NCI-H345 treated with DMSO at 0.1 percent for 48 hours (cell line): ENCODE measurements around the gene ZNF273.

ENCODE experiments used
- DNase-seq: peaks from one replicate; lab custom pipeline; 2025; ENCODE audit not compliant: unreplicated experiment; lab: John Stamatoyannopoulos, UW

Gene ZNF273

DNA sequence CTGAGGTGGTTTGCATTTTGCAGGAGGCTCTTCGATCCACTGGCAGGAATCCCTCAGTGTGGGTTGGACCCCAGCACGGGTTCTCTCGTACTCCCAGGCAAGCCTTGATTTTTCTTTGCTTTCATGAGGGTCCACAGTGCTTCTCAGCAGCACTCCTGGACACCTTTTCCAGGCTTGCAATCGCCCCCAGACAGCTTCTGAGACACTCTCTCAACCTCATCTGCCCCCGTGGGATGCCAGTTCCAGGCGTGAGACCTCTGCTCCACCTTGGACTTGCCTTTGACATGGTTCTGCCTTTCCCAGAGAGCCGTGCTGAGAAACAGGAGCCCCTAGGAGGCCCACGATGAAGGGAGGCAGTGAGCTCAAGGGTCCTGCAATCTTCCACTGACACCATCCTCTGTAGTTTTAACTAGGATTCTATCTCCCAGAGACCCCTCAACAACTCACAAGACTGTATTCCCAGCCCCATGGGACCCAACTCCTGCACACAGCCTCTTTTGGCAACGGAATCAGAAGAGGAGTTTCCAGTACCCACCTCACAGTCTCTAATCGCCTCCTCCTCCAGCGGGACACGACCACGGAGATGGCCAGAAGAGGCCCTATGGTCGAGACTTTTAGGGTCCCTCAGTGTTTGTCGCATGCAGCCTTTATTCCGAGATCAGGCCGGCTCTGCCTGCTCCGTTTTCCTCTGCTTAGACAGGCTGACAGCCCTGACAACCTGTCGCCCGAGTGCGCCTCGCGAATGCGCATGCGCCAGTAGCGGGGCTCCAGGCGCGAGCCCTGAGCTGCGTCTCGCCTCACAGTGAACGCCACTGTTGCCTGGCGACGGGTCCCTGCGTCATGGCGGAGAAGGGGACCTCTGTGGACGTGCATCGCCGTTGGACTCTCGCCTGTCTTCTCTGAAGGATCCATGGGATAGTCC, 26.0 kb upstream of the ZNF273 start:
- peak; percentile 64 for DNase-seq

DNA sequence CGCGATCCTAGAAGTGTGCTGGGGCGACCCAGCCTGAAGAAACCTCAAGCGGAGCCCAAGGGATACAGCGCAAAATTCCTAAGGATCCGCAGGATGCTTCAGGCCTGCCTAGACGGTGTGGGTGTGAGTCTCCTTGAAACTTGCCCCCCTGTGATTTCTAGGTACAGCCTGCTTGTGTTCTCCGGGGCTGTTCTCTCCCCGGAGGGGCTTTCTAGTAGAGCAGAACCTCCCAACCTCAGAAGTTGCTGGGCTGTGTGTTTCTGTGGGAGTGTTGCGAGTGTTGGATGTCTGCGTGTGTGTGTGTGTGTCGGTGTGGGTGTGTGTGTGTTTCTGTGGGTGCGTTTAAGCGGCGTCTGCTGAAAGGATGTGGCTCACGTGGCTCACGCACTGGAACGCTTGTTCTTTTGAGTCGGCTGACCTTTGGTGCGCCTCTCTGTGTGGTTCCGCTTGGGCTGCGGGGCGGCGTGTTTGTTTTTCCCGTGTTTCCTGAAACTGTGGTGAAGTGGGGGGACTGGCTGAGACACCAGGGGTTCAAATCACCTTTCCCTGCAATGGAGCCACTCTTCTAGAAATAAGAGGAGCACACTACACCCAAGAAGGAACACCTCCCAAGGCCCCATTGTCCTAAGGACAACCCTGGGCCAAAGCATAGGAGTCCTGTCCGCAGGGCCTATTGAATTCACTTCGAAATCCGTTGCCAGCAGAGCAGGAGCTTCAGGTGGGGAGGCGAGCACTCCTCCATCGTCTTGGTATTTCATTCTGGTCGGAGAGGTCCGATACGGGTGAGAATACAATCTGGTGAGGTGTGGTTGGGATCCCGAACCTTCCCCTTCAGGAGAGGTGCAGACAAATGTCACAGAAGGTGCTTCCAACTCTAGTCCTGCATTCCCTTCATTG, 25.1 kb upstream of the ZNF273 start:
- DNase-seq: no peak

DNA sequence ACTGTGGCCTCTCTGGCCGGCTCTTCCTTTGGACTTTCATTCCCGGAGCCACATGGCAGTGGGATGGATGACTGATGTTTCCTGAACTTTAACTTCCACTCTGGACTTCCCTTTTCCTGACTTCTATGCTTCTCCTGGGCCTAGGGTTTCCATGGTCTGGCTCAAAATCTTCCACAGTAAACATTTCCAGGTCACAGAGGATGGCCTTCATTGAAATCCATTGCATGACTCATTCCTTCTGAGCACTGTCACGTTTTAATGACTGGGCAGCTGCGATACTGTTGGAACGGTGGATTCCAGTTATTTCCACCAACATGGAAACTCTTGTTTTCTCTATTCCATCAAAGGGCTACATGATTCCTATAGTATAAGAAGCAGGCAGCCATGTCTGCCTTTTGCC, 24.4 kb upstream of the ZNF273 start:
- DNase-seq: no peak

DNA sequence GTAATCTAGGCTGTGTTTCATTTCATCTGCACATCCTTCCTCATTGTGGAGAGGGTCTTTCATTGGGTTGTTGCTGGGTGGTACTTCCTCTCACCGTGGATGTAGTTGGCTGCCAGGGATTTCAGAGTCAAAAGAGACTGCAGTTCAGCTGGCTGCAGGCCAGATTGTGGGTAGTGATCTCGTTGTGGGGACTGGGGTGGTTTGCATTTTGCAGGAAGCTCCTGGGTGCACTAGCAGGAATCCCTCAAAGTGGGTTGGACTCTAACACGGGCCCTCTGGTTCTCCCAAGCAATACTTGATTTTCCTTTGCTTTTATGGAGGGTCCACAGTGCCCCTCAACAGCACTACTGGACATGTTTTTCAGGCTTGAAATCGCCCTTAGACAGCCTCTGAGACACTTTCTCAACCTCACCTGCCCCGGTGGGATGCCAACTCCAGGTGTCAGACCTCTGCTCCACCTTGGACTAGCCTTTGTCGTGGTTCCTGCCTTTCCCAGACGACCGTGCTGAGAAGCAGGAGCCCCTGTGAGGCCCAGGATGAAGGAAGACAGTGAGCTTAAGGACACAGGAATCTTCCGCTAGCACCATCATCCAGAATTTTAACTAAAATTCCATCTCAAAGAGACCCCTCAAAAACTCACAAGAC, 23.9 kb upstream of the ZNF273 start:
- DNase-seq: no peak

DNA sequence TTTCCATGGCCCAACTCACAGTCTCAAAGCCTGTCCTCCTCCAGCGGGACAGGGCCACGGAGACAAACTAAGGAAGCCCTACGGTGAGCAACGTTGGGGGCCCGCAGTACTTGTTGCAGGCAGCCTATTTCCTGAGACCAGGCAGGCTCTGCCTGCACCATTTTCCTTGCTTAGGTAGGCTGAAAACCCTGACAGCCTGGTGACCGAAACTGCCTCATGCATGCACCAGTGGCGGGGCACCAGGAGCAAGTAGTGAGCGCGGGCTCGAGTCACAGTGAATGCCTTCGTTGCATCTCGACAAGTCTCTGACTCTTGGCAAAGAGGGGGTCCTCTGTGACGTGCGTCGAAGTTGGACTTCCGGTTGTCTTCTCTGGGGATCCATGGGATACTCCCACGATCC, 23.3 kb upstream of the ZNF273 start:
- no peak for DNase-seq

DNA sequence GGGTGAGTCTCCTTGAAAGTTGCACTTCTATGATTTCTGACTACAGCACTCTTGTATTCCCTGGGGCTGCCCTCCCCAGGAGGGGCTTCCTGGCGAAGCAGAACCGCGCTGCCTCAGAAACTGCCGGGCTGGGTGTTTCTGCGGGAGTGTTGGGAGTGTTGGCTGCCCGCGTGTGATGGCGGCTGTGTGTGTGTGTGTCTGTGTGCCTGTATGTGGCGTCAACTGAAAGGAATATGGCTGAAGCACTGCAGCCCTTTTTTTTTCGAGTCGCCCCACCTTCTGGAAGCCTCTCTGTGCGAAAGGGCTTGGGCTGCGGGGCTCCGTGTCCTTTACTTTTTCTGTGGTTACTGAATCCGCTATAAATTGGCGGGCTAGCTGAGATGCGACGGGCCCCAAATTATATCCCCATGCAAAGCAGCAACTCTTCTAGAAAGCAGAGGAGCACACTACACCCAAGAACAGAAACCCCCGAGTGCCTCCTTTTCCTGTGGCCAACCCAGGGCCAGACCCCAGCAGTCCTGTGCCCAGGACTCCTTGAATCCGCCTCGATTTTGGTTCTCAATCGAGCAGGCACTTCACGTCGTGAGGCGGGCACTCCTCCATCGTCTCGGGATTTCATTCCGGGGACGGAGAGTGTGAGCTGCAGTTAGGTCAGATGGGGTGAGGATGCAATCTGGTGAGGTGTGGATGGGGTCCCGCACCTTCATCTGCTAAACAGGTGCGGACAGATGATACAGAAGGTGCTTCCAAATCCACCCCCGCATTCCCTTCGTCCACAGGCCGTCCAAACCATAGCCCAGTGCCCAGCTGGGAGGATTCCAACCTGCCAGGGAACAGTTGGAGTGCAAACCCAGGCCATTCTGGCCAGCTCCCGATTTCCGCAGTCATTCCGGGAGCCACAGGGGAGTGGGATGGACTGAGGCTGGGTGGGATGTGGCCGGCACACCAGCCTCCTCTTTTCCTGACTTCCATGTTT, 22.5 kb upstream of the ZNF273 start:
- no peak for DNase-seq

DNA sequence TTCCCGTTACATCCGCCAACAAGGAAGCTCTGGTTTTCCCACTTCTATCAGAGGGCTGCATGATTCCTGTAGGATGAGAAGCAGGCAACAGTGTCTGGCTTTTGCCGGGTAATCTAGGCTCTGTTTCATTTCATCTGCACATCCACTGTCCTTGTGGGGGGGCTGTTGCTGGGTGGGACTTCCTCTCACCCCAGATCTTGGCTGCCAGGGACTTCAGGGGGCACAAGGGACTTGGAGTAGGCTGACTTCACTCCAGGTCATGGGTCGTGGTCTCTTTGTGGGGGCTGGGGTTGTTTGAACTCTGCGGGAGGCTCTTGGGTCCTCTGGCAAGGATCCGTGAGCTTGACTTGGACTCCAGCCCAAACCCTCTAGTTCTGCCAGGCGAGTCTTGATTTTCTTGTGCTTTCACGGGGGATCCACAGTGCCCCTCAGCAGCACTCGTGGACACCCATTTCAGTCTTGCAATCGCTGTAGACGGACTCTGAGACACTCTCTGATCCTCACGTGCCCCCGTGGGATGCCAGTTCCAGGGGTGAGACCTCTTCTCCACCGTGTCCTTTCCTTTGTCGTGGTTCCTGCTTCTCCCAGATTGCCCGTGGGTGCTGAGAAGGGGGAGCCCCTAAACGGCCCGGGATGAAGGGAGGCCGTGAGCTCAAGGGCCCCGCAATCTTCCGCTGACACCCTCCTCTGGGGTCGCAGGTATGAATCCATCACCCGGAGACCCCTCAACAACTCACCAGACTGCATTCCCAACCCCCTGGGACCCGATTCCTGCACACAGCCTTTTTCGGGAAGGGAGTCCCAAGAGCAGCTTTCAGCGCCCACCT, 21.4 kb upstream of the ZNF273 start:
- no peak for DNase-seq

DNA sequence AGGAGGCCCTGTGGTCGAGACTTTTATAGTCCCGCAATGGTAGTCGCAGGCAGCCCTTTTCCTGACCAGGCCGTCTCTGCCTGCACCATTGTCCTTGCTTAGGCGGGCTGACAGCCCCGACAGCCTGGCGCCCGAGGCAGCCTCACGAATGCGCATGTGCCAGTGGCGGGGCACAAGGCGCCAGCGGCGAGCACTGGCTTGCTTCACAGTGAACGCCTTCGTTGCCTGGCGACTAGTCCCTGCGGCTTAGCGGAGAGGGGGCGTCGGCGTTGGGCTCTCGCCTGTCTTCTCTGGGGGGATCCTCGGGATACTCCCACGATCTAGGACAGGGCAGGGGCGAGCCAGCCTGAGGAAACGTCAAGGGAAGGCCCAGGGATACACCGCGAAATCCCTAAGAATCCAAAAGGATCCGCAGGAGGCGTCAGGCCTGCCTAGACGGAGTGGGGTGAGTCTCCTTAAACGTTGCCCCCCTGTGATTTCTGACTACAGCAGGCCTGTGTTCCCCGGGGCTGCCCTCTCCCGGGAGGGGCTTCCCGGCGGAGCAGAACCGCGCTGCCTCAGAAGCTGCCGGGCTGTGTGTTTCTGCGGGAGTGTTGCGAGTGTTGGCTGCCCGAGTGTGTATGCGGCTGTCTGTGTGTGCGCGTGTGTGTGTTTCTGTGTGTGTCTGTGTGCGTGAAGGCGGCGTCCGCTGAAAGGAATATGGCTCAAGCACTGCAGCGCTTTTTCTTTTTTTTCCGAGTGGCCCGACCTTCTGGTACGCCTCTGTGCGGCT, 20.5 kb upstream of the ZNF273 start:
- no peak for DNase-seq

DNA sequence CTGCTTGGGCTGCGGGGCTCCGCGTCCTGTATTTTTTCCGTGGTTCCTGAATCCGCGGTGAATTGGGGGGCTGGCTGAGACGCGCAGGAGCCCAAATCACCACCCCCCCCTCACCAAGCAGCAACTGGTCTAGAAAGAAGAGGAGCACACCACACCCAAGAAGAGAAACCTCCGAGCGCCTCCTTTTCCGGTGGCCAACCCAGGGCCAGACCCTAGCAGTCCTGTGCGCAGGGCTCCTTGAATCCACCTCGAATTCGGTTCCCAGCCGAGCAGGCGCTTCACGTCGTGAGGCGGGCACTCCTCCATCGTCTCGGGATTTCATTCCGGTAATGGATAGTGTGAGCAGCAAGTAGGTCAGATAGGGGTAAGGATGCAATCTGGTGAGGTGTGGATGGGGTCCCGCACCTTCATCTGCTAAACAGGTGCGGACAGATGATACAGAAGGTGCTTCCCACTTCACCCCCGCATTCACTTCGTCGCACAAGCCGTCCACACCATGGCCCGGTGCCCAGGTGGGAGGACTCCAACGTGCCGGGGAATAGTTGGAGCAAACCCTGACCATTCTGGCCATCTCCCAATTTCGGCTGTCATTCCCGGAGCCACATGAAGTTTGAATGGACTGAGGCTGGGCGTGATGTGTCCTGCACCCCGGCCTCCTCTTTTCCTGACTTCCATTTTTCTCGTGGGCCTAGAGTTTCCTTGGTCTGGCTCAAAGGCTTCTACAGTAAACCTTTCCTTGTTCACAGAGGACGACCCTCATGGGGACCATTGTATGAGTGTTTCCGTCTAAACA, 19.8 kb upstream of the ZNF273 start:
- DNase-seq: no peak

DNA sequence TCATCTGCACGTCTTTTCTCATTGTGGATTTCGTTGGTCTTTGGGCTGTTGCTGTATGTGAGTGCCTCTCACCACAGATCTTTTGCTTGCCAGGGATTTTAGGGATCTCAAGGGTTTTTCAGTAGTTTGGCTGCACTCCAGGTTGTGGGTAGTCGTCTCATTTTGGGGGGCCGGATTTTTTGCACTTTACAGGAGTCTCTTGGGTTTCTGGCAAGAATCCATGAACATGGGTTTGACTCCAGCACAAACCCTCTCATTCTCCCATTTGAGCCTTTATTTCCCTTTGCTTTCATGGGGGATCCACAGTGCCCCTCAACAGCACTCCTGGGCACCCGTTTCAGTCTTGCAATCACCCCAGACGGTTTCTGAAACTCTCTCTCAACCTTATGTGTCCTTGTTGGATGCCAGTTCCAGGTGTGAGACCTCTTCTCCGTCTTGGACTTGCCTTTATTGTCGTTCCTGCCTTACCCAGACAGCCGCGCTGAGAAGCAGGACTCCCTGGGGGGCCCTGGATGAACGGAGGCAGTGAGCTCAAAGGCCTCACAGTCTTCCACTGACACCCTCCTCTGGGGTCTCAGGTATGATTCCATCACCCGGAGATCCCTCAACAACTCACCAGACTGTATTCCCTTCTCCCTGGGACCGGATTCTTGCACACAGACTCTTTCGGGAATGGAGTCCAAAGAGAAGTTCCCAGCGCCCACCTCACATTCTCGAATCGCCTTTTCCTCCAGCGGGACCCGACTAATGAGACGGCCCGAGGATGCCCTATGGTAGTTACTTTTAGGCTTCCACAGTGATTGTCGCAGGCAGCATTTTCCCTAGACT, 18.8 kb upstream of the ZNF273 start:
- no peak for DNase-seq

DNA sequence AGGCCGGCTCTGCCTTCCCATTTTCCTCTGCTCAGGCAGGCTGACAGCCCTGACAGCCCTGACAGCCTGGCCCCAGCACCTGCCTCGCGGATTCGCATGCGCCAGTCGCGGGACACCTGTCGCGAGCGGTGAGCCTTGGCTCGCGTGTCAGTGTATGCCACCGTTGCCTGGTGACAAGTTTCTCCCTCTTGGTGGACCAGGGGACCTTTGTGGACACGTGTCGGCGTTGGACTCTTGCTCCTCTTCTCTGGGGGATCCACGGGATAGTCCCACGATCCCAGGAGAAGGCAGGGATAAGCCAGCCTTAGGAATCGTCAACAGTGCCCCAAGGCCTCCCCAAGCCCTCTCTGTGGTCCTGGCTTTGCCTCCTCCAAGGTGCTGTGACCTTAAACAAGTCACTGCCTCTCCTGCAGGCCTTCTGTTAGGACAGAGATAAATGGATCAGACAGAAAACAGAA, 18.1 kb upstream of the ZNF273 start:
- DNase-seq: no peak

DNA sequence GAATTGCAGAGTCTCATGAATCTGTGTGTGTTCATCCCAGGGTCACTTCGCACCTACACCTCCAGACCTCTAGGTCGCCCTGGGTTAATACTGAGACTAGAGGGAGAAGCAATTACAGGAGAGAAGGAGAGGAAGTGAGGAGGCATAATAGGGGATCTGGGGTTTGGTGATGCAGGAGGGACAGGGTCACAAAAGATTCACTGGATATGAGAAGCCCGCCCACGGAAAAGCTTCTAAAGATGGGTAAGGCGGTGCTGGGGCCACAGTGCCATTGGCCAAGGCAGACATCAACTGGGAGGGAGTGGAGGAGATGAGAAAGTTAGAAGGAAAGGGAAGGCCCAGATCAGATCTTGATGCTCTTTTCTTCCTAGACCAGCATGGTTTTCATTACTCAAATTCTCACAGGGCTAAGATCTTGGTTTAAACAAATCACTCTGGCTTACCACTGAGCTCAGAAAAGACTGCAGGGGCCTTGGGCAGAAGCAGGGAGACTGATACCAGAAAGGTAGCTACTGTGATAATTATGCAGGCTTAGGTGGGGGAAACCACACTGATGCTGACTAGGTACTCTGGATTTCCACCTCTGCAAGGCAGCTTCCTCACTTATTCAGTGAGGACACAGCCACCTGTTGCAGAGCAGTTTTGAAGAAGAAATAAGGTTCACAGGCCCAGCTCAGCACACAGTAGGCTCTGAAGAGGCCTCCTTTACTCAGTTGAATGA, 17.4 kb upstream of the ZNF273 start:
- DNase-seq: no peak

DNA sequence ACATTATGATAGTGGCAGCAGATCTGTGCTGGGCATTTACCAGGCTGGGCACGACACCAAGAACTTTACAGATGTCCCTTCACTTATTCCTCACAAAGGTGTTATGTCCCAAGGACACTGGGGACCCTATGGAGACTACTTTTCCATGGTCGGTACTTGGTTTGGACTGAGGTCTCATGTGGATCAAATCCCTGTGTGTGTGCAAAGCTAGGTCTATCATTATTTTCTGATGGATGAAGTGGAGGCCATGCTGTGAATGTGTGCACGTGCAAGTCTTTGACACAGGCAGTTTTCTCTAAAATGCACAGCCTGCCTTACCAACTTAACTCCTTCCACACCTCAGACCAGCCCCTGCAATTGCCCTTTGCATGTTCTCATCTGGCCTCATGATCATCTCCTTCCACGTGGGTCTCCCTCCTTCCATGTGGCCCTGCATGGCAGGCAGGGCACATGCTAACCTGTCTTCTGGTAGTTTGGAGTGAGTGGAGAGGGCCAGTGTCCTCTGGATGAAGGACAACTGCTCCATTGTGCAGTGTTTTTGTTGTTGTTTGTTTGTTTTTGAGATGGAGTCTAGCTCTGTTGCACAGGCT, 16.0 kb upstream of the ZNF273 start:
- no peak for DNase-seq

DNA sequence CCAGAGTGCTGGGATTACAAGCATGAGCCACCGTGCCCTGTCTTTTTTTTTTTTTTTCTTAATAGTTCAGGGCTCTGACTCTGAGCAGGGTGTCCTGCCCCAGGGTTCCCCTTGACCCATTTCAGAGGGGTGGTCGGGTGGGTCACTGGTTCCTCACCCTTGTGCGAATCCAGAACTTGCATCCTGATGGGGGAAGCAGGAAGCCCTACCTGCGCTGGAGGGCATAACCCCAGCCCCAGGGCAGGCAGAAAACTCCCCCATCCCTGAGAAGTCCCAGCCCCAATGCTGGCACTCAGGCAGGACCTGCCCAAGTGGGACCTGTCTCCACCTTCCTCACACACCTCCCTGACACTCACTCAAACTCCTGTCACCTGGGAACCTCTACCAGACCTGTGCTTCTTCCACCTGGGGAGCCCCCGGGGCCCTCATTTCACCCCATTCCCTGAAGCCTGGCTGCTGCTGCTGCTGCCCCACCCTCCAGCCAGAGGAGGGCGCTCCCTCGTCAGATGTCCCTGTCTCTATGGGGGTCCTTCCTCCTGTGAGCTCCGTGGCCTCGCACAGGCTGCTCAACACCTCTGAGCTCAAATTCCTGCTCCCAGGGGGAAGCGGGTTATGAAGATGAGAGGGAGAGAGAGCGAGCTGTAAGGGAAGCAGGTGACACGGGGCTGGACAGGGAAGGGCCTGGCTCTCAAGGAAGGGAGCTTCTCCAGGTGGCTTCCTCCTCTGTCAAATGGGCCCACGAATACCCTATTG, 15.1 kb upstream of the ZNF273 start:
- DNase-seq: no peak

DNA sequence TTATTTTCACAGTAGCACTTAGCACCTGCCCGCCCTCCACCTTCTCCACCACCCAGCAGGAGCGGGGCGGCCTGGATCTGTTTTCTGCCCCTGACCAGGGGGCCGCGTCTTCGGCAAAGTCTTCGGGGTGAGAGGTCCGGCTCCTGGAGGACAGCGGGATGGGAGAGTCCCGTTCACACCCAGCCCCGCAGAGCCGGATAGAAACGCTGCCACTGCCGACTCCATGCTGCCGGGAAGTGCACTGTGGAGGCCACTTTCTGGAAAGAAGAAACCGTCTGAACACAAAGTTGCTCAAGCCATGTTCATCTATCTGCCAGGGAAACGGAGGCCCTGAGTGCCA, 14.5 kb upstream of the ZNF273 start:
- no peak for DNase-seq
